ENCODE measurements around the gene B3GNT2.

Gene B3GNT2

GRCh38 chr2:62199392-62200125 is 3.6 kb downstream of the B3GNT2 start:
- FAIRE-seq: peak; percentile 27
- DNase-seq (ENCODE audit: insufficient read length): no peak
- no peak for TF ChIP-seq POLR2A (IDR thresholded peaks at IDR 0.05; ENCODE audit: low read depth, low read length)
- TF ChIP-seq POLR2AphosphoS5 (IDR thresholded peaks at IDR 0.05; ENCODE audit: low read depth, low read length): no peak
- no peak for TF ChIP-seq TAF1 (IDR thresholded peaks at IDR 0.05; ENCODE audit: borderline replicate concordance, low read depth, low read length)

DNA sequence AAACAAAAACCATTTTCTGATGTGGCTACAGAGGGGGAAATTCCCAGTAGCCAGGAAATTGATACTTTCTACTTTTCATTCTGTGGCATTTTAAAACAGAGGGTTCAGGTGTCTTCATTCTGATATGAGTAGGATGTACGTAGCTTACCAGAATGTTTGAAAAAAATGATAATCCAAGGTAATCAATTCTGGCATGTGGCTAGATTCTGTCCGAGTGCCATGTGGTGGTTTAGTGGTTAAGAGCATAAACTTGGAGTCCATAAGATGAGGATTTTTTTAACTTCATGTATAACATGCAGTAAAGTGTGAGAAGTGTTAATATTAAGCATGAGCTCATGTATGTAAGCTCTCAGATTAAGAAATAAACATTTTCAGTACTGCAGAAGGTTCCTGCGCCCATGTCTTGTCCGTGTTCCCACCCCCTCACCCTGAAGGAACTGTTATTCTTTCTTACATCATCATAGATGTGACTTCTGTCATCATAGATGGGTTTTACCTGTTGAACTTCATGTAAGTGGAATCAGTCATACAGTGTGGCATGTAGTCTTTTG is 4.5 kb downstream of the B3GNT2 start:
- TF ChIP-seq POLR2AphosphoS5 (IDR thresholded peaks at IDR 0.05; ENCODE audit: low read depth, low read length) (no peak), POLR2A (IDR thresholded peaks at IDR 0.05; ENCODE audit: low read depth, low read length) (no peak), TAF1 (IDR thresholded peaks at IDR 0.05; ENCODE audit: borderline replicate concordance, low read depth, low read length) (no peak)
- peak; percentile 80 for FAIRE-seq
- DNase-seq (ENCODE audit: insufficient read length): no peak

DNA sequence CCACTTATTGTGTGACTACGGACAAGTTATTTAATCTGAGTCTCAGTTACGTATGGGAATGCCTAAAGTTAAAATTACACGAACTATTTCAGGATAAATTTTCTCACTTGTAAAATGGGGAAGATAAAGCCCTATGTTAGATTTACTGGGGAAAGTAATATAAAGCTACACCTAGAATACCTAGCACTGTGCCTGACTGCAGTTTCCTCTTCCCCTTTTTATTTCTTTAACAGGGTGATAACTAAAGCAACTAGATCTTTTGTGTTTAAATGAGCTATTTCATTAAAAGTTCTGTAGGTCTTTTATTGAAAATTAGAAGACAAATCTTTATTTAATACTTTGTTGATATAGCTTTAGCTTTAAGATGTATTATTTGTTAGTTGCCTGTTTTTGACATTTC is 5.0 kb downstream of the B3GNT2 start:
- no peak for TF ChIP-seq TAF1 (IDR thresholded peaks at IDR 0.05; ENCODE audit: borderline replicate concordance, low read depth, low read length)
- no peak for TF ChIP-seq POLR2A (IDR thresholded peaks at IDR 0.05; ENCODE audit: low read depth, low read length)
- TF ChIP-seq POLR2AphosphoS5 (IDR thresholded peaks at IDR 0.05; ENCODE audit: low read depth, low read length): no peak
- no peak for FAIRE-seq
- DNase-seq (ENCODE audit: insufficient read length): no peak

- FAIRE-seq (no peak), DNase-seq (ENCODE audit: insufficient read length) (no peak)
- TF ChIP-seq POLR2AphosphoS5 (IDR thresholded peaks at IDR 0.05; ENCODE audit: low read depth, low read length): no peak
- no peak for TF ChIP-seq POLR2A (IDR thresholded peaks at IDR 0.05; ENCODE audit: low read depth, low read length)
- TF ChIP-seq TAF1 (IDR thresholded peaks at IDR 0.05; ENCODE audit: borderline replicate concordance, low read depth, low read length): no peak
Observed at GRCh38 chr2:62201307-62201706, 5.4 kb downstream of the B3GNT2 start.

- no peak for DNase-seq (ENCODE audit: insufficient read length)
- peak; percentile 77 for FAIRE-seq
- TF ChIP-seq POLR2A (IDR thresholded peaks at IDR 0.05; ENCODE audit: low read depth, low read length) (peak; percentile 46; the same call in 1 of the 2 replicates), TAF1 (IDR thresholded peaks at IDR 0.05; ENCODE audit: borderline replicate concordance, low read depth, low read length) (no peak), POLR2AphosphoS5 (IDR thresholded peaks at IDR 0.05; ENCODE audit: low read depth, low read length) (peak; percentile 53; the same call in 1 of the 2 replicates)
Observed at GRCh38 chr2:62202019-62202722, 6.3 kb downstream of the B3GNT2 start.

DNA sequence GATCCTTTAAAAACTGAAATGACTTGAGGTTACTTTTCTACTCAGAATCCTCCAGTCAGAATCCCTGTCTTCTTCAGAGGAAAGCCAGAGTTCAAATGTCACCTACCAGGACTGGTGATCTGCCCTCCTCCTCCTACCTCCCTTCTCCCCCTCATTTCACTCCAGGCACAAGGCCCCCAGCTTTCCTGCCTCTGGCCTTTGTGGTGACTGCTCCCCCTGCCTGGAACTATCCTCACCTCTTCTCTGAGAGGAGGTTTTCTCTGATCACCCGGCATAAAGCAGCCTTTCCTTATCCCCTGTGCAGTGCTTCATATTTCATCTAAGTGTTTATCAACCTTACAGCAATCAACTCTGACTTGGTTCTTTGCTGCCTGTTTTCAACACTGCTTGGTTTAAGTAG is 6.8 kb downstream of the B3GNT2 start:
- TF ChIP-seq POLR2AphosphoS5 (IDR thresholded peaks at IDR 0.05; ENCODE audit: low read depth, low read length): no peak
- TF ChIP-seq POLR2A (IDR thresholded peaks at IDR 0.05; ENCODE audit: low read depth, low read length): no peak
- DNase-seq (ENCODE audit: insufficient read length): no peak
- FAIRE-seq: no peak

DNA sequence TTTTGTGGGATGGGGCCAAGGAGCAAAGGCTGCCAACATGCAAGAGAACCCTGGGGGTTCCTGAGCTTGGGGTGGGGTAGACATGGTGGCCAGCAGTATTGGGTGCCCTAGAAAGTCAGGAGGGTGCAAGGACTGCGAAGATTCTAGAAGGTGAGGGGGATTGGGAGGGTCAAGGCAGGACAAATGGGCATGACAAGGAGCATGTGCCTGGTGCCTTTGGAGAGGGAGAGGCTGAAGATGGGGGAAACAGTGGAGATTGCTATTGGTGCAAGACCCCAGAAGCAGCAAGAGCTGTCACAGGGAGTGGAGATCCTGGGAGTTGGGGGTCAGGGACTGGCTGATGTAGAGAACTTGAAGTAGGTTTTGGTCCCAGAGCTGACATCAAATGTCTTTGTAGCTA is 7.5 kb downstream of the B3GNT2 start:
- FAIRE-seq (no peak), DNase-seq (ENCODE audit: insufficient read length) (no peak)
- no peak for TF ChIP-seq POLR2AphosphoS5 (IDR thresholded peaks at IDR 0.05; ENCODE audit: low read depth, low read length)
- no peak for TF ChIP-seq TAF1 (IDR thresholded peaks at IDR 0.05; ENCODE audit: borderline replicate concordance, low read depth, low read length)
- no peak for TF ChIP-seq POLR2A (IDR thresholded peaks at IDR 0.05; ENCODE audit: low read depth, low read length)

DNA sequence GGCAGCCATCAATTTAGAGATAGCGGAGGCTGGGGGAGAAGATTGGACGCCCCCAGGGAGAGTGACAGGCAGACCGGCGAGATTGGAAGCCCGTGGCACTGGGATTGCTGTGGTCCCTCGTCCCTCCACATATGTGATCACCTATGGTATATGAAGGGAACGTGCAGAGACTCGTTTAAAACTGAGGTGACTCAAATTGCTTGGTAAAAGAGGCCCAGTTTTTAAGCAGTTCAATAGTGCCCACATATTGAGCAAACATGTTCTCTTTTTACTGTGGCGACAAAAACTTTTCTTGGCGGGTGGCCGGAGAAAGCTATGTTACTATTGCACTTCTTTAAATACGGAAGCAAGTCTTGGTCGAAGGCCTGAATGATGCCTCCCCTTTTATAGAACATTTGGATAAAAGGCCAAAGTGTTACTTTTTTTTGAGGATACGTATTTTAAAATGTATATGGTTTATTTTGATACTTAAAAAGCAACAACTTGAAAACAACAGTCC is 9.1 kb downstream of the B3GNT2 start:
- FAIRE-seq: no peak
- DNase-seq (ENCODE audit: insufficient read length): no peak
- TF ChIP-seq POLR2AphosphoS5 (IDR thresholded peaks at IDR 0.05; ENCODE audit: low read depth, low read length) (no peak), TAF1 (IDR thresholded peaks at IDR 0.05; ENCODE audit: borderline replicate concordance, low read depth, low read length) (no peak), POLR2A (IDR thresholded peaks at IDR 0.05; ENCODE audit: low read depth, low read length) (no peak)

DNA sequence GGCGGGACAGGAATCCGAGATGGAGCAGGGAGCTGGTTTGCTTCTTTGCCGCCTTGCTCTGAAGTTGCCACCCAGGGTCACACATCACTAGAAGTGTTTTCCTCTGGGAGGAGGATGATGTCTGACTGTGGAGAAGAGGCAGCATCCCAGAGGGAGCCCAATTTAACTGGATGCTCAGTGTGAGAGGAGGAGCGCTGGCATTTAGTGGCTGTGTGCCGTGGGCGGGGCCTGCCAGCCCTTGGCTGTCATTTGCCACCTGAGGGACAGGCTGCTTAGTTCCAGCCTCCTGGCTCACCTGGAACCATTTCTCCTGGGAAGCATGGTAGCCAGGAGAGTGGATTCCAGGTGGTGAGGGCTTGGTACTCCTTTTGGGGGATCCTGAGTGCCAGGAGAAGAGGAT is 9.6 kb downstream of the B3GNT2 start:
- TF ChIP-seq TAF1 (IDR thresholded peaks at IDR 0.05; ENCODE audit: borderline replicate concordance, low read depth, low read length): no peak
- TF ChIP-seq POLR2AphosphoS5 (IDR thresholded peaks at IDR 0.05; ENCODE audit: low read depth, low read length): no peak
- no peak for TF ChIP-seq POLR2A (IDR thresholded peaks at IDR 0.05; ENCODE audit: low read depth, low read length)
- FAIRE-seq (no peak), DNase-seq (ENCODE audit: insufficient read length) (no peak)

DNA sequence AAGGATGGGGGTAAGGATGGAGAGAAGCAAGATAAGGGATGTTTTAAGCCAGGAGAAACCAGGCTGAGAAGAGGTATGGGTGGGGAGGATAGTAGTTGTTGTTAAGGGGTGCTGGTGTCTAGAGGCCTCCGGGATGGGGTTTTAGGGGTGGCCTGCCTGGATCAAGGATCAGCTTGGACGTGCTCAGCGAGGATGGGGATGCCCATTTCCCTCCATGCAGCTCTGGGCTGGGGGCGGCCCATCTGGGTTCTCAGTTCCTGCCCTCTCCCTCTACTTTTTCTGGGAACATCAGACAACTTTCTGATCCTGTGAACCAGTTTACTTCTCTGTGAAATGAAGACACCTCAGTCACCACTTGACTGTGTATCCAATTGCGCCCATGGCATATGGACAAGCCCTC is 10.1 kb downstream of the B3GNT2 start:
- FAIRE-seq: no peak
- DNase-seq (ENCODE audit: insufficient read length): no peak
- TF ChIP-seq POLR2A (IDR thresholded peaks at IDR 0.05; ENCODE audit: low read depth, low read length) (no peak), POLR2AphosphoS5 (IDR thresholded peaks at IDR 0.05; ENCODE audit: low read depth, low read length) (no peak), TAF1 (IDR thresholded peaks at IDR 0.05; ENCODE audit: borderline replicate concordance, low read depth, low read length) (no peak)

DNA sequence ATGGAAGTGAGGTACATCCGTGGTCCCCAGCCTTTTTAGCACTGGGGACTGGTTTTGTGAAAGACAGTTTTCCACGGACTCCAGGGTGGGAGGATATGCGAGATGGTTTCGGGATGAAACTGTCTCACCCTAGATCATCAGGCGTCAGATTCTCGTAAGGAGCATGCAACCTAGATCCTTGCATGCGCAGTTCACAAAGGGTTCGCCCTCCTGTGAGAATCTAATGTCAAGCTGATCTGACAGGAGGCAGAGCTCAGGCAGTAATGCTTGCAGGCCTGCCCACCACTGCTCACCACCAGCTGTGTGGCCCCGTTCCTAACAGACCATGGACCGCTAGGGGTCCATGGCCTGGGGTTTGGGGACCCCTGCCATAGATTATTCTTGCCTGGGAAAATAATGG is 11.6 kb downstream of the B3GNT2 start:
- FAIRE-seq: no peak
- DNase-seq (ENCODE audit: insufficient read length): no peak
- TF ChIP-seq POLR2A (IDR thresholded peaks at IDR 0.05; ENCODE audit: low read depth, low read length): no peak
- TF ChIP-seq POLR2AphosphoS5 (IDR thresholded peaks at IDR 0.05; ENCODE audit: low read depth, low read length): no peak
- no peak for TF ChIP-seq TAF1 (IDR thresholded peaks at IDR 0.05; ENCODE audit: borderline replicate concordance, low read depth, low read length)

Measured in GM12892 (cell line).